HEK293 (cell line): ENCODE measurements around the gene STK32C.

Source experiments
- CTCF ChIA-PET: fragments of 350-600 bp; formaldehyde crosslinking; extraction: SDS; loops from one replicate; lab custom pipeline; 2021; ENCODE audit warnings: antibody characterized with exemption; lab: Yijun Ruan, JAX
- POLR2A ChIA-PET: fragments of 300-600 bp; formaldehyde crosslinking; extraction: SDS; loops from one replicate; lab custom pipeline; 2020; ENCODE audit warnings: antibody characterized with exemption, inconsistent platforms; lab: Yijun Ruan, JAX
- H3K27ac ChIP-seq: fragments of 200-500 bp; sonication (Bioruptor generic); 2 replicates; pipeline ENCODE4 v1.5.1; 2014; ENCODE audit warnings: low read depth, low read length, control low read depth, inconsistent platforms; ENCODE audit errors: extremely low read depth
- H3K36me3 ChIP-seq, 2 experiments: fragments of 200-500 bp in 1 of 2; sonication (Bioruptor generic) in 1 of 2; 1 replicate in 1 of 2; 2 replicates in 1 of 2; pipeline ENCODE4 v1.5.1; 2014 to 2017; ENCODE audit warnings: inconsistent platforms in 2 of 2, low read length in 2 of 2; ENCODE audit not compliant: control insufficient read depth in 2 of 2, insufficient read depth in 1 of 2
- H3K4me1 ChIP-seq: fragments of 200-500 bp; sonication (Bioruptor generic); 2 replicates; pipeline ENCODE4 v1.5.1; 2014; ENCODE audit warnings: mild to moderate bottlenecking, low read length, inconsistent platforms; ENCODE audit not compliant: control insufficient read depth, insufficient read depth
- H3K4me3 ChIP-seq: 2 replicates; pipeline ENCODE4 v1.5.1; 2011; ENCODE audit warnings: low read depth, mild to moderate bottlenecking, control low read depth, low read length, moderate library complexity
- H3K9me3 ChIP-seq: fragments of 200-500 bp; sonication (Bioruptor generic); 2 replicates; pipeline ENCODE4 v1.5.1; 2014; ENCODE audit warnings: low read depth, low read length, inconsistent platforms; ENCODE audit not compliant: control insufficient read depth, insufficient read depth
- GFI1B ChIP-seq: fragments of 450-650 bp; formaldehyde crosslinking; IDR thresholded peaks from 2 replicates; pipeline ENCODE4 v1.5.1; 2016; ENCODE audit warnings: missing biosample characterization, missing genetic modification characterization
- GLIS1 ChIP-seq: fragments of 450-650 bp; formaldehyde crosslinking; IDR thresholded peaks from 2 replicates; pipeline ENCODE4 v1.5.1; 2016; ENCODE audit warnings: missing biosample characterization, missing genetic modification characterization
- OSR2 ChIP-seq: fragments of 450-650 bp; formaldehyde crosslinking; IDR thresholded peaks from 2 replicates; pipeline ENCODE4 v1.5.1; 2016; ENCODE audit warnings: missing biosample characterization, missing genetic modification characterization
- PRDM10 ChIP-seq: fragments of 450-650 bp; formaldehyde crosslinking; IDR thresholded peaks from 2 replicates; pipeline ENCODE4 v1.5.1; 2016; ENCODE audit warnings: missing biosample characterization, missing genetic modification characterization
- SCRT1 ChIP-seq: fragments of 450-650 bp; formaldehyde crosslinking; IDR thresholded peaks from 2 replicates; pipeline ENCODE4 v1.5.1; 2016; ENCODE audit warnings: missing biosample characterization, missing genetic modification characterization, borderline replicate concordance
- SCRT2 ChIP-seq: fragments of 450-650 bp; formaldehyde crosslinking; IDR thresholded peaks from 2 replicates; pipeline ENCODE4 v1.5.1; 2016; ENCODE audit warnings: missing biosample characterization, missing genetic modification characterization
- ZBTB17 ChIP-seq: fragments of 450-650 bp; formaldehyde crosslinking; IDR thresholded peaks from 2 replicates; pipeline ENCODE4 v1.5.1; 2016; ENCODE audit warnings: missing biosample characterization, missing genetic modification characterization
- ZNF121 ChIP-seq: fragments of 450-650 bp; formaldehyde crosslinking; IDR thresholded peaks from 2 replicates; pipeline ENCODE4 v1.5.1; 2016; ENCODE audit warnings: missing biosample characterization, missing genetic modification characterization
- ZNF155 ChIP-seq: fragments of 450-650 bp; formaldehyde crosslinking; IDR thresholded peaks from 2 replicates; pipeline ENCODE4 v1.5.1; 2016; ENCODE audit warnings: missing biosample characterization, missing genetic modification characterization
- ZNF157 ChIP-seq: fragments of 450-650 bp; formaldehyde crosslinking; IDR thresholded peaks from 2 replicates; pipeline ENCODE4 v1.5.1; 2016; ENCODE audit warnings: missing biosample characterization, missing genetic modification characterization
- ZNF335 ChIP-seq: fragments of 450-650 bp; formaldehyde crosslinking; conservative IDR thresholded peaks from 2 replicates; pipeline ENCODE4 v1.5.1; 2016; ENCODE audit warnings: missing biosample characterization, missing genetic modification characterization
- ZNF398 ChIP-seq: fragments of 450-650 bp; formaldehyde crosslinking; IDR thresholded peaks from 2 replicates; pipeline ENCODE4 v1.5.1; 2017; ENCODE audit warnings: missing biosample characterization, missing genetic modification characterization
- ZNF473 ChIP-seq: fragments of 450-650 bp; formaldehyde crosslinking; IDR thresholded peaks from 2 replicates; pipeline ENCODE4 v1.5.1; 2017; ENCODE audit warnings: missing biosample characterization, missing genetic modification characterization
- ZNF560 ChIP-seq: fragments of 450-650 bp; formaldehyde crosslinking; IDR thresholded peaks from 2 replicates; pipeline ENCODE4 v1.5.1; 2017; ENCODE audit warnings: missing biosample characterization, missing genetic modification characterization, borderline replicate concordance
- ZNF596 ChIP-seq: fragments of 450-650 bp; IDR thresholded peaks from 2 replicates; pipeline ENCODE4 v1.5.0; 2018; ENCODE audit warnings: missing biosample characterization, mild to moderate bottlenecking, missing genetic modification characterization, moderate library complexity
- ZNF660 ChIP-seq: fragments of 450-650 bp; IDR thresholded peaks from 2 replicates; pipeline ENCODE4 v1.5.1; 2018; ENCODE audit warnings: missing biosample characterization, mild to moderate bottlenecking, missing genetic modification characterization
- ZNF692 ChIP-seq: fragments of 450-650 bp; formaldehyde crosslinking; IDR thresholded peaks from 2 replicates; pipeline ENCODE4 v1.5.1; 2016; ENCODE audit warnings: missing biosample characterization, missing genetic modification characterization
- ZSCAN4 ChIP-seq: fragments of 450-650 bp; formaldehyde crosslinking; IDR thresholded peaks from 2 replicates; pipeline ENCODE4 v1.5.1; 2017; ENCODE audit warnings: missing biosample characterization, missing genetic modification characterization
- TF ChIP-seq, protein P1 (sequence below): fragments of 450-650 bp; formaldehyde crosslinking; conservative IDR thresholded peaks from 2 replicates; pipeline ENCODE4 v1.5.1; 2016; ENCODE audit warnings: low read depth, missing biosample characterization, missing genetic modification characterization
- TF ChIP-seq, protein P2 (sequence below): fragments of 450-650 bp; formaldehyde crosslinking; IDR thresholded peaks from 2 replicates; pipeline ENCODE4 v1.5.1; 2016; ENCODE audit warnings: missing biosample characterization, missing genetic modification characterization

The STK32C gene

GRCh38 chr10:132336064-132336746, 28.5 kb upstream of the STK32C start:
- Histone ChIP-seq H3K4me3 (no peak overlapping the region), H3K9me3 (no peaks in the 10 kb centered on the region), H3K27ac (peak overlapping the region; percentile 48; the same call in 1 of the 2 replicates), H3K36me3 (no peaks in the 10 kb centered on the region), H3K4me1 (peaks cover 11% of the 10 kb centered on the region)
- TF ChIP-seq, protein P1, sequence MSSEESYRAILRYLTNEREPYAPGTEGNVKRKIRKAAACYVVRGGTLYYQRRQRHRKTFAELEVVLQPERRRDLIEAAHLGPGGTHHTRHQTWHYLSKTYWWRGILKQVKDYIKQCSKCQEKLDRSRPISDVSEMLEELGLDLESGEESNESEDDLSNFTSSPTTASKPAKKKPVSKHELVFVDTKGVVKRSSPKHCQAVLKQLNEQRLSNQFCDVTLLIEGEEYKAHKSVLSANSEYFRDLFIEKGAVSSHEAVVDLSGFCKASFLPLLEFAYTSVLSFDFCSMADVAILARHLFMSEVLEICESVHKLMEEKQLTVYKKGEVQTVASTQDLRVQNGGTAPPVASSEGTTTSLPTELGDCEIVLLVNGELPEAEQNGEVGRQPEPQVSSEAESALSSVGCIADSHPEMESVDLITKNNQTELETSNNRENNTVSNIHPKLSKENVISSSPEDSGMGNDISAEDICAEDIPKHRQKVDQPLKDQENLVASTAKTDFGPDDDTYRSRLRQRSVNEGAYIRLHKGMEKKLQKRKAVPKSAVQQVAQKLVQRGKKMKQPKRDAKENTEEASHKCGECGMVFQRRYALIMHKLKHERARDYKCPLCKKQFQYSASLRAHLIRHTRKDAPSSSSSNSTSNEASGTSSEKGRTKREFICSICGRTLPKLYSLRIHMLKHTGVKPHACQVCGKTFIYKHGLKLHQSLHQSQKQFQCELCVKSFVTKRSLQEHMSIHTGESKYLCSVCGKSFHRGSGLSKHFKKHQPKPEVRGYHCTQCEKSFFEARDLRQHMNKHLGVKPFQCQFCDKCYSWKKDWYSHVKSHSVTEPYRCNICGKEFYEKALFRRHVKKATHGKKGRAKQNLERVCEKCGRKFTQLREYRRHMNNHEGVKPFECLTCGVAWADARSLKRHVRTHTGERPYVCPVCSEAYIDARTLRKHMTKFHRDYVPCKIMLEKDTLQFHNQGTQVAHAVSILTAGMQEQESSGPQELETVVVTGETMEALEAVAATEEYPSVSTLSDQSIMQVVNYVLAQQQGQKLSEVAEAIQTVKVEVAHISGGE (tag by site-specific recombination) = no peak
- TF ChIP-seq GLIS1 = peak; percentile 64
- TF ChIP-seq SCRT2 = peak; percentile 57; the same call in 1 of the 2 replicates
- TF ChIP-seq ZNF660 (tag by site-specific recombination) = no peak
- TF ChIP-seq ZSCAN4 (tag by site-specific recombination) = peak; percentile 92
- TF ChIP-seq, protein P2, sequence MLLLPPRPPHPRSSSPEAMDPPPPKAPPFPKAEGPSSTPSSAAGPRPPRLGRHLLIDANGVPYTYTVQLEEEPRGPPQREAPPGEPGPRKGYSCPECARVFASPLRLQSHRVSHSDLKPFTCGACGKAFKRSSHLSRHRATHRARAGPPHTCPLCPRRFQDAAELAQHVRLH (tag by site-specific recombination) = peak; percentile 89
- TF ChIP-seq ZNF473 (tag by site-specific recombination) = no peak
- TF ChIP-seq SCRT1 (tag by site-specific recombination) = peak; percentile 70; the same call in 1 of the 2 replicates
- TF ChIP-seq ZNF398 (tag by site-specific recombination) = peak; percentile 50
- TF ChIP-seq ZNF692 (tag by site-specific recombination) = 0 out of 2 replicates have a peak, but pooled peaks have one; percentile 7
- 0 out of 2 replicates have a peak, but pooled peaks have one; percentile 16 for TF ChIP-seq GFI1B (tag by site-specific recombination)
- TF ChIP-seq ZNF121 = peak; percentile 91
- 0 out of 2 replicates have a peak, but pooled peaks have one; percentile 2 for TF ChIP-seq ZNF596
- no peak for TF ChIP-seq OSR2
- TF ChIP-seq PRDM10 (tag by site-specific recombination) = peak; percentile 15; the same call in 1 of the 2 replicates
- TF ChIP-seq ZNF155 (tag by site-specific recombination) = no peak
- 0 out of 2 replicates have a peak, but pooled peaks have one; percentile 9 for TF ChIP-seq ZNF157 (tag by site-specific recombination)
- TF ChIP-seq ZNF560 = no peak
- TF ChIP-seq ZBTB17 (tag by site-specific recombination) = peak; percentile 42; the same call in 1 of the 2 replicates
- peak; percentile 70 for TF ChIP-seq ZNF335
- CTCF ChIA-PET = interaction anchor here (0.6 to 1.0 kb wide), 2 partner anchors 9 to 36 kb away, joined by 3 read pairs; no protein-coding TSS in a partner anchor
- POLR2A ChIA-PET = no interaction called here
